WTC11 (cell line): Measurements from ENCODE around the gene DMXL1.
"Not testable (repeated sequence)": the region's sequence is repeated elsewhere in the genome, so short reads cannot be mapped to it uniquely, and the experiment has no call there.

Source experiments
- ATF2 ChIP-seq: sonication (generic); formaldehyde crosslinking; IDR thresholded peaks from 2 replicates; pipeline ENCODE4 v1.8.1; 2022; ENCODE audit warnings: low read depth, missing genetic modification reagents, borderline replicate concordance
- CREB1 ChIP-seq: sonication (generic); formaldehyde crosslinking; IDR thresholded peaks from 2 replicates; pipeline ENCODE4 v1.8.0; 2023; ENCODE audit warnings: mild to moderate bottlenecking, missing genetic modification reagents
- CTCF ChIP-seq: fragments of 200-600 bp; IDR thresholded peaks from 2 replicates; pipeline ENCODE4 v1.8.0; 2022; ENCODE audit warnings: antibody characterized with exemption
- E2F5 ChIP-seq: sonication (generic); formaldehyde crosslinking; IDR thresholded peaks from 2 replicates; pipeline ENCODE4 v1.8.1; 2022; ENCODE audit warnings: mild to moderate bottlenecking, moderate library complexity, missing genetic modification reagents
- TEAD1 ChIP-seq: sonication (generic); formaldehyde crosslinking; IDR thresholded peaks from 2 replicates; pipeline ENCODE4 v1.8.0; 2022; ENCODE audit warnings: mild to moderate bottlenecking, missing genetic modification reagents

GRCh38 chr5:119185512-119185911, 114.6 kb downstream of the DMXL1 start:
- not testable (repeated sequence) for TF ChIP-seq TEAD1 (CRISPR knock-in tag); CTCF; ATF2 (CRISPR knock-in tag); CREB1 (CRISPR knock-in tag); E2F5 (CRISPR knock-in tag)
